Astrocyte of the spinal cord (primary cell): ENCODE data around the gene KYAT1.
"Not testable (repeated sequence)": the region's sequence is repeated elsewhere in the genome, so short reads cannot be mapped to it uniquely, and the experiment has no call there.

Experiments used
- DNase-seq: peaks from one replicate; pipeline ENCODE4 v3.0.0; 2011; ENCODE audit warnings: low read depth, low spot score
- H3K4me3 ChIP-seq: 2 replicates; pipeline ENCODE4 v1.5.1; 2011; ENCODE audit warnings: low read depth, mild to moderate bottlenecking, low read length, moderate library complexity
- in situ Hi-C: cut with HindIII; loops from 2 replicates; pipeline ENCODE4 v1.10.0; 2017; ENCODE audit warnings: low sequenced_read_pairs
- TF ChIP-seq, protein P1 (sequence below): IDR thresholded peaks from 2 replicates; pipeline ENCODE4 v1.5.1; 2012; ENCODE audit warnings: low read depth, mild to moderate bottlenecking, low read length, inconsistent platforms

KYAT1 gene

DNA sequence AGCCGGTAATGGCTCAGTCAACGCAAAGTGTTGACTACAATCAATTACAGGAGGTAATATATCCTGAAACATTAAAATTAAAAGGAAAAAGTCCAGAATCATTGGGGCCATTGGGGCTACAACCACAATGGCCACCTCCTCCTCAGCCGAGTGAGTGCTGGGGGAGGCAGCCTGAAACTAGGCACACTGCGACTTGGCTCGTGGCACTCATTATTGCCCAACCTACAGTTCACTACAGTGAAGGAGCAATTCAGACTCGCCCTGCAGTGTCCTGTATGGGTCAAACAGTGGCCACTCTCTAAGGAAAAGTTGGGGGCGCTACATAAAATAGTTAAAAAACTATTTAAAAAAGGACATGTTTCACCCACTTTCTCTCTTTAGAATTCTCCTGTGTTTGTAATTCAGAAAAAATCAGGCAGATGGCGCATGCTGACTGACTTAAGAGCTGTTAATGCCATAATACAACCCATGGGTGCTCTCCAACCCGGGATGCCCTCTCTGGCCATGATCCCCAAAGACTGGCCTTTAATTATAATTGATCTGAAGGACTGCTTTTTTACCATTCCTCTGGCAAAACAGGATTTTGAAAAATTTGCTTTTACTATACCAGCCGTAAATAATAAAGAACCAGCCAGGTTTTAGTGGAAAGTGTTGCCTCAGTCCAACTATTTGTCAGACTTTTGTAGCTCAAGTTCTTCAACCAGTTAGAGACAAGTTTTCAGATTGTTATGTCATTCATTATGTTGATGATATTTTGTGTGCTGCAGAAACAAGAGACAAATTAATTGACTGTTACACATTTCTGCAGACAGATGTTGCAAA is 29.8 kb downstream of the KYAT1 start:
- peak; percentile 34 for DNase-seq

DNA sequence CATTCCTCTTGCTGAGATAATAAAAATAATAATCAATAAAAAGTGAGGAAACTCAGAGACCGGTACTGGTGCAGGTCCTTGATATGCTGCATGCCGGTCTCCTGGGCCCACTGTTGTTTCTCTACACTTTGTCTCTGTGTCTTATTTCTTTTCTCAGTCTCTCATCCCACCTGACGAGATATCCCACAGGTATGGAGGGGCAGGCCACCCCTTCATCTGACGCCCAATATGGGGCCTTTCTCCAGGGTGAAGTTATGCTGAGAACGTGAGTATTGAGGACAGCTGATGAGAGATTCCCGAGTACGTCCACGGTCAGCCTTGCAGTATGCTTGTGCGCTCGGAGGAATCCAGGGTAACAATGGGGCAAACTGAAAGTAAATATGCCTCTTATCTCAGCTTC is 30.7 kb downstream of the KYAT1 start:
- H3K4me3 ChIP-seq, in situ Hi-C loops, DNase-seq: not testable (repeated sequence)

More for the DNA sequence above, 29.8 kb downstream of the KYAT1 start:
- TF ChIP-seq, protein P1, sequence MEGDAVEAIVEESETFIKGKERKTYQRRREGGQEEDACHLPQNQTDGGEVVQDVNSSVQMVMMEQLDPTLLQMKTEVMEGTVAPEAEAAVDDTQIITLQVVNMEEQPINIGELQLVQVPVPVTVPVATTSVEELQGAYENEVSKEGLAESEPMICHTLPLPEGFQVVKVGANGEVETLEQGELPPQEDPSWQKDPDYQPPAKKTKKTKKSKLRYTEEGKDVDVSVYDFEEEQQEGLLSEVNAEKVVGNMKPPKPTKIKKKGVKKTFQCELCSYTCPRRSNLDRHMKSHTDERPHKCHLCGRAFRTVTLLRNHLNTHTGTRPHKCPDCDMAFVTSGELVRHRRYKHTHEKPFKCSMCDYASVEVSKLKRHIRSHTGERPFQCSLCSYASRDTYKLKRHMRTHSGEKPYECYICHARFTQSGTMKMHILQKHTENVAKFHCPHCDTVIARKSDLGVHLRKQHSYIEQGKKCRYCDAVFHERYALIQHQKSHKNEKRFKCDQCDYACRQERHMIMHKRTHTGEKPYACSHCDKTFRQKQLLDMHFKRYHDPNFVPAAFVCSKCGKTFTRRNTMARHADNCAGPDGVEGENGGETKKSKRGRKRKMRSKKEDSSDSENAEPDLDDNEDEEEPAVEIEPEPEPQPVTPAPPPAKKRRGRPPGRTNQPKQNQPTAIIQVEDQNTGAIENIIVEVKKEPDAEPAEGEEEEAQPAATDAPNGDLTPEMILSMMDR, result peak; percentile 23
- in situ Hi-C loops, H3K4me3 ChIP-seq: not testable (repeated sequence)

DNA sequence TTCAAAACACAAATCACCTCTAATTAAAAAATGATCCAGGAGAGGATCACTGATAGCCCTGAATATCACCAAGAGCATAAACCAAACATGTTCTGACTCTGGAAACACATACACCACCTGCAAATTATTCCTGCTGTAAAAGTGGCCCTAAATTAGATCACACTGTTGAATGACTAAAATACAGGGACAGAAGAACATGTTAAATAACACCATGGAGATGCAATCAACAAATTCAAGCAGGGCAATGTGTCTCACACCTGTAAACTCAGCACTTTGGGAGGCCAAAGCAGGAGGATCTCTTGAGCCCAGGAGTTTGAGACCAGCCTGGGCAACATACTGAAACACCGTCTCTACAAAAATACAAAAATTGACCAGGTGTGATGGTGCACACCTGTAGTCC is 33.9 kb downstream of the KYAT1 start:
- TF ChIP-seq, protein P1, result no peak
- in situ Hi-C loops, result no loop called here
- DNase-seq, result no peak

DNA sequence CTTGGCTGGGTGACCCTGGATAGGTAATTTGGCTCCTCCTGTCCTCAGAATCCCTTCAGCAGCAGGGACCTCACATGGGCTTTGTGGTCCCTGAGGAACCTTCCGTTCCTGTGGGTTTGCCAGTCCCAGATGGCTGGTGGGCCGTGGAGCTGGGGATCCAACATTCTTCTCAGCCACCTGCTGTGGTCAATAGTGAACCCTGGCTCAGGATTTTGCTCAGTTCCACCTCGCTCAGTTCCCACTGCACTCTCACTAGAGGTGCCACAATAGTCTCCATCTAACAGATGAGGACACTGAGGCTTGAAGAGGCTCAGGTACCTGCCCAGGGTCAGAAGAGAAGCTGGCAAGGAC is 35.1 kb downstream of the KYAT1 start:
- TF ChIP-seq, protein P1, result no peak
- in situ Hi-C loops, result no loop called here
- DNase-seq, result no peak
- no peak overlapping the region for H3K4me3 ChIP-seq

More for the DNA sequence above, 33.9 kb downstream of the KYAT1 start:
- no peak overlapping the region for H3K4me3 ChIP-seq

DNA sequence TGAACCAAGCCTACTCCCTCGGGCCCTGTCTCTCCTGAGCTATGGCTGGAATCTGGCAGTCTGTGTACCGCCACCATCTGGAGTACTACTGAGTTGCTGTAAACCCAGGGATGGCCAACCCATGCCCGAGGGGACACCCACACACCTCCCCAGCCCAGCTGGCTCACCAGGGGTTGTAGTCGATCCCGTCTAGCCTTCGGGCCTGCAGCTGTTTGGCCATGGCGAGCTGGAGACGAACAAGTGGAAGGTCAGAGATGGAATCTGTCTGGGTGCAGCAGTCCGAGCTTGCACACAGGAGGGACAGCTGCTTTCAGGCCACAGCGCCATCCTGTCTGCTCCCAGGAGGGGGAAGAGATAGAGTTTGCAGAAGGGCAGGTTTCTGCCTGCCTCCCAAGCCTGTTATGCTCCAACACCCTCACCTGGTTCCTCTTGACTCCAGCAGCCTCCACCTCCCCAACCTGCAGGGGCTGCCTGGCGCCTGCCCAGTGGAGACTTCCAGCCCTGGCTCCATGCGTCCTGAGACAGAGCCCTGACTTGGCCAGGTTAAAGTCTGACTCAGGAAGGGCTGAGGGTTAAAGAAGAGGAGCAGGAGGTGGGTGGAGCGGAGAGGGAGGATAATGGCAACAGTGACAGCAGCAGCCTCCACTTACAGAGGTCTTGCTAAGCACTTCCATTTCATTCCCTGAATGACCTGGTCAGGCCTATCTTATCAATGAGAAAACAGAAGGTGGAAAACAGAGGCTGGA is 36.4 kb downstream of the KYAT1 start:
- TF ChIP-seq, protein P1, result no peak
- in situ Hi-C loops, result no loop called here
- DNase-seq, result no peak

DNA sequence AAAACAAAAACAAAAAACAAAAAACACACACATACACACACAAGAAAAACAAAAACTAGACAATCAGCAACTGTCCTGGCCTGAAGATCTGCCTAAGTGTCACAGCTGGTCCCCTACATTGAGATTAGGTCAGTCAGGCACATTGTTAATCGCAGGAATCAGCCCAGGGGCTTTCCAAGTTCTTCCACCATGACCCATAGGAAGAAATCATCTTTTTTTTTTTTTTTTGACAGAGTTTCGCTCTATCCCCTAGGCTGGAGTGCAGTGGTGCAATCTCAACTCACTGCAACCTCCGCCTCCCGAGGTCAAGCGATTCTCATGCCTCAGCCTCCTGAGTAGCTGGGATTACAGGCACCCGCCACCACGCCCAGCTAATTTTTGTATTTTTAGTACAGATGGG is 38.6 kb downstream of the KYAT1 start:
- H3K4me3 ChIP-seq, in situ Hi-C loops, DNase-seq: not testable (repeated sequence)

More for the DNA sequence above, 36.4 kb downstream of the KYAT1 start:
- no peak overlapping the region for H3K4me3 ChIP-seq

DNA sequence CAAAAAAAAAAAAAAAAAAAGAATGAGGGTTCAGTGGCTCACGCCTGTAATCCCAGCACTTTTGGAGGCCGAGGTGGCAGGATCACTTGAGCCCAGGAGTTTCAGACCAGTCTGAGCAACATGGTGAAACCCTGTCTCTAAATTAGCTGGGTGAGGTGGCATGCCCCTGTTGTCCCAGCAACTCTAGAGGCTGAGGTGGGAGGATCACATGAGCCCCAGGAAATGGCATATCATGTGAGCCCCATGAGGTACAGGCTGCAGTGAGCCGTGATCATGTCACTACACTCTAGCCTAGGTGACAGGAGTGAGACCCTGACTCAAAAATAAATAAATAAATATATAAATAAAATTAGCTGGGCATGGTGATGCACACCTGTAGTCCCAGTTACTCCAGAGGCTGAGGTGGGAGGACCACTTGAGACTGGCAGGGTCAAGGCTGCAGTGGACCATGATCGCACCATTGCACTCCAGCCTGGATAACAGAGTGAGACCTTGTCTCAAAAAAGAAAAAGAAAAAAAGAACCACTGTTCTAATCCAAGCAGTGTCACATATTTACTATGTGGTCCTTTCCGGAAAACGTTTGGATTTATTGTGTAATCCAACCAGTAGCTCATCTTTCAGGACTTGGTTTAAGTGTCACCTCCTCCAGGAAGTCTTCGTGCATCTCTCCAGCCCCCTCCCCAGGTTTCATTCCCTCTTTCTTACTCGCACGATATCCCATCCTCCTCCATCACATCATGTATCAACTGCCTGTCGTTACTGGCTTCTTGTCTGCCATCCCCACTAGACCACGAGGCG is 39.9 kb downstream of the KYAT1 start:
- no peak for DNase-seq
- in situ Hi-C loops, result no loop called here
- H3K4me3 ChIP-seq, result no peak overlapping the region
- TF ChIP-seq, protein P1, result no peak
